Measurements from ENCODE around the gene PARP15. TPM values are rescaled to one million over a fixed set of nuclear protein-coding genes. Genes with fewer than 3 reads are reported as not detected.

Gene PARP15
- total RNA-seq, 1 donor from 2014 or later = 0.09 TPM

DNA sequence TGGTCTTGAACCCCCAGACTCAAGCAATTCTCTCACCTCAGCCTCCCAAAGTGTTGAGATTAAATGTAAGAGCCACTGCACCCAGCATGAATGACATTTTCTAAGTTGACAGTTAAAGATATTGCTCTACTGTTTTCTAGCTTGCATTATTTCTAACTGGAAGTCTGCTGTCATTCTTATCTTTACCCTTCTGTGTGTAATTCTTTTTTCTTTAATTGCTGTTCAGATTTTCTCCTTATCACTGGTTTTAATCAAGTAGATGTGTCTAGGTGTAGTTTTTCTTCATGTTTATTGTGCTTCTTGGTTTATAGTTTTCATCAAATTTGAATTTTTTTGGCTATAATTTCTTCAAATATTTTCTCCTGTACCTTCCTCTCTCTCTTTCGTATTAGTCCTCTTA is 4.9 kb downstream of the PARP15 start:
- Histone ChIP-seq H3K9ac (ENCODE audit: low read length) (no peak overlapping the region), H3K79me2 (ENCODE audit: insufficient read depth, low read length) (no peaks in the 10 kb centered on the region), H3K27ac (ENCODE audit: low read depth, low read length) (no peak overlapping the region), H3K4me3 (ENCODE audit: insufficient read depth, low read depth, low read length) (no peak overlapping the region), H3K27me3 (ENCODE audit: insufficient read depth, low read length) (no peaks in the 10 kb centered on the region), H3K4me1 (ENCODE audit: insufficient read depth, low read length) (peaks cover 6% of the 10 kb centered on the region), H3K36me3 (ENCODE audit: insufficient read depth, low read length) (no peaks in the 10 kb centered on the region), H4K20me1 (ENCODE audit: insufficient read depth, low read length) (no peaks in the 10 kb centered on the region), H3K4me2 (ENCODE audit: low read length) (no peak overlapping the region), H2AFZ (ENCODE audit: low read depth, low read length) (no peak overlapping the region), H3K9me3 (ENCODE audit: insufficient read depth, low read depth, low read length) (peaks cover 3% of the 10 kb centered on the region)
- H3K27me3 Mint-ChIP-seq (ENCODE audit: low read depth, unreplicated experiment) = peaks cover 3% of the 10 kb centered on the region
- peaks cover 6% of the 10 kb centered on the region for H3K36me3 Mint-ChIP-seq (ENCODE audit: low read depth, unreplicated experiment)
- no peak overlapping the region for H3K4me3 Mint-ChIP-seq (ENCODE audit: unreplicated experiment)
- H3K9me3 Mint-ChIP-seq (ENCODE audit: unreplicated experiment) = peaks cover 16% of the 10 kb centered on the region
- no peaks in the 10 kb centered on the region for H3K4me1 Mint-ChIP-seq (ENCODE audit: low read depth, unreplicated experiment)
- FAIRE-seq = no peak
- H3K27ac Mint-ChIP-seq (ENCODE audit: unreplicated experiment) = no peak overlapping the region
- no peak for TF ChIP-seq EZH2 (IDR thresholded peaks at IDR 0.05; ENCODE audit: insufficient read depth, low read length)
- TF ChIP-seq, protein P1, sequence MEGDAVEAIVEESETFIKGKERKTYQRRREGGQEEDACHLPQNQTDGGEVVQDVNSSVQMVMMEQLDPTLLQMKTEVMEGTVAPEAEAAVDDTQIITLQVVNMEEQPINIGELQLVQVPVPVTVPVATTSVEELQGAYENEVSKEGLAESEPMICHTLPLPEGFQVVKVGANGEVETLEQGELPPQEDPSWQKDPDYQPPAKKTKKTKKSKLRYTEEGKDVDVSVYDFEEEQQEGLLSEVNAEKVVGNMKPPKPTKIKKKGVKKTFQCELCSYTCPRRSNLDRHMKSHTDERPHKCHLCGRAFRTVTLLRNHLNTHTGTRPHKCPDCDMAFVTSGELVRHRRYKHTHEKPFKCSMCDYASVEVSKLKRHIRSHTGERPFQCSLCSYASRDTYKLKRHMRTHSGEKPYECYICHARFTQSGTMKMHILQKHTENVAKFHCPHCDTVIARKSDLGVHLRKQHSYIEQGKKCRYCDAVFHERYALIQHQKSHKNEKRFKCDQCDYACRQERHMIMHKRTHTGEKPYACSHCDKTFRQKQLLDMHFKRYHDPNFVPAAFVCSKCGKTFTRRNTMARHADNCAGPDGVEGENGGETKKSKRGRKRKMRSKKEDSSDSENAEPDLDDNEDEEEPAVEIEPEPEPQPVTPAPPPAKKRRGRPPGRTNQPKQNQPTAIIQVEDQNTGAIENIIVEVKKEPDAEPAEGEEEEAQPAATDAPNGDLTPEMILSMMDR (IDR thresholded peaks at IDR 0.05; ENCODE audit: insufficient read depth, low read depth, low read length) = no peak
- no peak for DNase-seq (ENCODE audit: low read depth)

DNA sequence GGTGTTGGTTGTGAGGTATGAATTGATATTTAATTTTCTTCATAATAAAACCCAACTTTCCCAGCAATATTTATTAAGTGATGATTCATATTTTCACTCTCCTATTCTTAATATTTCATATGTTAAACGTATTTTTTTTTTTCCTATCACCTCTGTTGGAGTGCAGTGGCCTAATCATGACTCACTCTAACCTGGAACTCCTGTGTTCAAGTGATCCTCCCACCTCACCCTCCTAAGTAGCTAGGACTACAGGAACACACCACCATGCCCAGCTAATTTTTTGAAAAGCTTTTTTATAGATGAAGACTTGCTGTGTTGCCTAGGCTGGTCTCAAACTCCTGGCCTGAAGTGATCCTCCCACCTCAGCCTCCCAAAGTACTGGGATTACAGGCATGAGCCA is 8.6 kb downstream of the PARP15 start:
- Mint-ChIP-seq H3K27ac (ENCODE audit: unreplicated experiment) (no peak overlapping the region), H3K27me3 (ENCODE audit: low read depth, unreplicated experiment) (no peaks in the 10 kb centered on the region), H3K9me3 (ENCODE audit: unreplicated experiment) (peaks cover 16% of the 10 kb centered on the region), H3K36me3 (ENCODE audit: low read depth, unreplicated experiment) (peaks cover 3% of the 10 kb centered on the region), H3K4me3 (ENCODE audit: unreplicated experiment) (no peak overlapping the region), H3K4me1 (ENCODE audit: low read depth, unreplicated experiment) (no peaks in the 10 kb centered on the region)
- no peak for FAIRE-seq
- no peak overlapping the region for H3K27ac ChIP-seq (ENCODE audit: low read depth, low read length)
- no peaks in the 10 kb centered on the region for H4K20me1 ChIP-seq (ENCODE audit: insufficient read depth, low read length)
- no peak overlapping the region for H2AFZ ChIP-seq (ENCODE audit: low read depth, low read length)
- peaks cover 3% of the 10 kb centered on the region for H3K9me3 ChIP-seq (ENCODE audit: insufficient read depth, low read depth, low read length)
- no peak overlapping the region for H3K4me2 ChIP-seq (ENCODE audit: low read length)
- TF ChIP-seq, protein P1 (IDR thresholded peaks at IDR 0.05; ENCODE audit: insufficient read depth, low read depth, low read length) = no peak
- no peak for TF ChIP-seq EZH2 (IDR thresholded peaks at IDR 0.05; ENCODE audit: insufficient read depth, low read length)
- DNase-seq (ENCODE audit: low read depth) = no peak
- H3K36me3 ChIP-seq (ENCODE audit: insufficient read depth, low read length) = no peaks in the 10 kb centered on the region
- no peaks in the 10 kb centered on the region for H3K79me2 ChIP-seq (ENCODE audit: insufficient read depth, low read length)
- no peak overlapping the region for H3K9ac ChIP-seq (ENCODE audit: low read length)
- H3K27me3 ChIP-seq (ENCODE audit: insufficient read depth, low read length) = no peaks in the 10 kb centered on the region
- H3K4me3 ChIP-seq (ENCODE audit: insufficient read depth, low read depth, low read length) = no peak overlapping the region
- H3K4me1 ChIP-seq (ENCODE audit: insufficient read depth, low read length) = no peaks in the 10 kb centered on the region

DNA sequence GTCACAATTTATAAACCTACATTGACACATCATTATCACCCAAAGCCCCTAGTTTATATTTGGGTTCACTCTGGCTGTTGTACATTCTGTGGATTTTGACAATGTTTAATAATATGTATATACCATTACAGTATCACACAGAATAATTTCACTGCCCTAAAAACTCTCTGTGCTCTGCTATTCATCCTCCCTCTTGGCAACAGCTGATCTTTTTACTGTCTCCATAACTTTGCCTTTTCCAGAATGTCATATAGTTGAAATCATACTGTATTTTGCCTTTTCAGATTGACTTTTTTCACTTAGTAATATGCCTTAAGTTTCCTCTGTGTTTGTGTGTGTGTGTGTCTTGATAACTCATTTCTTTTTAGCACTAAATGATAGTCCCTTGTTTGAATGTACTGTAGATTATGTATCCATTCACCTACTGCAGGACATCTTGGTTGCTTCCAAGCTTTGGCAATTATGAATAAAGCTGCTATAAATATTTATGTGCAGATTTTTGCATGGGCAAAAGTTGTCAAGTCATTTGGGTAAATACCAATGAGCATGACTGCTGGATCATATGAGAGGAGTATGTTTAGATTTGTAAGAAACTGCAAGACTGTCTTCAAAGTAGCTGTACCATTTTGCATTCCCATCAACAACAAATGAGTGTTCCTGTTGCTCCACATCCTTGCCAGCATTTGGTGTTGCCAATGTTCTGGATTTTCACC is 9.5 kb downstream of the PARP15 start:
- Histone ChIP-seq H3K4me2 (ENCODE audit: low read length) (no peak overlapping the region), H3K4me1 (ENCODE audit: insufficient read depth, low read length) (no peaks in the 10 kb centered on the region), H3K27me3 (ENCODE audit: insufficient read depth, low read length) (no peaks in the 10 kb centered on the region), H3K27ac (ENCODE audit: low read depth, low read length) (no peak overlapping the region), H3K9me3 (ENCODE audit: insufficient read depth, low read depth, low read length) (no peaks in the 10 kb centered on the region), H3K9ac (ENCODE audit: low read length) (no peak overlapping the region), H3K4me3 (ENCODE audit: insufficient read depth, low read depth, low read length) (no peak overlapping the region), H3K36me3 (ENCODE audit: insufficient read depth, low read length) (no peaks in the 10 kb centered on the region), H4K20me1 (ENCODE audit: insufficient read depth, low read length) (no peaks in the 10 kb centered on the region), H2AFZ (ENCODE audit: low read depth, low read length) (no peak overlapping the region), H3K79me2 (ENCODE audit: insufficient read depth, low read length) (no peaks in the 10 kb centered on the region)
- Mint-ChIP-seq H3K36me3 (ENCODE audit: low read depth, unreplicated experiment) (no peaks in the 10 kb centered on the region), H3K27ac (ENCODE audit: unreplicated experiment) (no peak overlapping the region), H3K27me3 (ENCODE audit: low read depth, unreplicated experiment) (no peaks in the 10 kb centered on the region), H3K4me1 (ENCODE audit: low read depth, unreplicated experiment) (no peaks in the 10 kb centered on the region), H3K4me3 (ENCODE audit: unreplicated experiment) (no peak overlapping the region), H3K9me3 (ENCODE audit: unreplicated experiment) (peaks cover 14% of the 10 kb centered on the region)
- DNase-seq (ENCODE audit: low read depth) (no peak), FAIRE-seq (no peak)
- TF ChIP-seq EZH2 (IDR thresholded peaks at IDR 0.05; ENCODE audit: insufficient read depth, low read length) = no peak
- TF ChIP-seq, protein P1 (IDR thresholded peaks at IDR 0.05; ENCODE audit: insufficient read depth, low read depth, low read length) = no peak

Measured in astrocyte (in vitro differentiated cells and primary cell).